K562 (cell line): ENCODE data around the gene SUCNR1. TPM values are rescaled to one million over a fixed set of nuclear protein-coding genes. Genes with fewer than 3 reads are reported as not detected.

Experiments
- ATAC-seq: fragments of 200-7000 bp; cut with Tn5 transposase; 3 replicates; pipeline ENCODE4 v1.9.1; 2020; ENCODE audit warnings: moderate library complexity
- BruUV-seq: library from RNA; stranded (reverse); fragments of 400-500 nt; replicated peaks from 2 replicates; lab custom pipeline; 2021; lab: Mats Ljungman, UMichigan
- CTCF ChIA-PET: fragments of 300-600 bp; formaldehyde crosslinking; extraction: SDS; loops from one replicate; lab custom pipeline; 2021; ENCODE audit warnings: low intra/inter-chr PET ratio; lab: Yijun Ruan, JAX
- POLR2A ChIA-PET: fragments of 300-600, 350-650 bp; sonication (Branson Sonifier 250); formaldehyde crosslinking; extraction: SDS; loops from one replicate; lab custom pipeline; 2021; ENCODE audit warnings: antibody characterized with exemption, inconsistent platforms; lab: Yijun Ruan, JAX
- DNase-seq, 4 experiments: peaks; one replicate each; pipeline versions ENCODE4 v3.0.0 to v3.0.0-alpha.2; 2011 to 2018; ENCODE audit warnings: low spot score in 3 of 4, mixed read lengths in 3 of 4; ENCODE audit errors: extremely low read depth in 1 of 4
- FAIRE-seq: peaks from 2 replicates; lab custom pipeline; 2011; peaks lifted over from hg19 to GRCh38; lab: Jason Lieb, UNC
- H2AFZ ChIP-seq: 2 replicates; pipeline ENCODE4 v1.6.0; 2011; ENCODE audit warnings: low read depth, low read length, control low read depth, inconsistent platforms
- H3K27ac ChIP-seq: fragments of 200-600 bp; 3 replicates; pipeline ENCODE4 v1.8.0; 2011; ENCODE audit warnings: low read depth, mild to moderate bottlenecking, control low read depth, inconsistent platforms, low read length, moderate library complexity, mixed read lengths; ENCODE audit errors: extremely low read depth
- H3K27me3 ChIP-seq, 2 experiments: fragments of 300-600 bp in 1 of 2; 2 replicates in 1 of 2; 3 replicates in 1 of 2; pipeline versions ENCODE4 v1.6.0 to v1.8.0; 2011; ENCODE audit warnings: inconsistent platforms in 2 of 2, low read length in 2 of 2, mild to moderate bottlenecking in 1 of 2, mixed read lengths in 1 of 2, moderate library complexity in 1 of 2; ENCODE audit not compliant: control insufficient read depth in 2 of 2, insufficient read depth in 2 of 2
- H3K36me3 ChIP-seq: fragments of 300-600 bp; 3 replicates; pipeline ENCODE4 v1.8.0; 2011; ENCODE audit warnings: mild to moderate bottlenecking, low read length, inconsistent platforms; ENCODE audit not compliant: control insufficient read depth, insufficient read depth
- H3K4me1 ChIP-seq, 2 experiments: fragments of 200-600 bp in 1 of 2; replicated peaks in 1 of 2; 2 replicates in 1 of 2; 3 replicates in 1 of 2; pipeline versions ENCODE4 v1.5.1 to v1.8.0; 2011; ENCODE audit warnings: inconsistent platforms in 2 of 2, low read length in 2 of 2, mild to moderate bottlenecking in 1 of 2, mixed read lengths in 1 of 2, moderate library complexity in 1 of 2; ENCODE audit not compliant: control insufficient read depth in 2 of 2, insufficient read depth in 2 of 2
- H3K4me2 ChIP-seq: 2 replicates; pipeline ENCODE4 v1.6.1; 2011; ENCODE audit warnings: low read length, control low read depth, inconsistent platforms, mixed read lengths; ENCODE audit not compliant: insufficient read depth
- H3K4me3 ChIP-seq: fragments of 200-600 bp; sonication (generic), shearing (Covaris generic); 2 replicates; pipeline ENCODE4 v1.5.1; 2016; ENCODE audit warnings: control low read depth, inconsistent platforms
- H3K79me2 ChIP-seq: fragments of 200-600 bp; 3 replicates; pipeline ENCODE4 v1.8.0; 2011; ENCODE audit warnings: low read length, inconsistent platforms; ENCODE audit not compliant: control insufficient read depth, insufficient read depth
- H3K9ac ChIP-seq, 2 experiments: 2 replicates each; pipeline versions ENCODE4 v1.6.0 to v1.6.1; 2011; ENCODE audit warnings: low read depth in 2 of 2, low read length in 2 of 2, control low read depth in 1 of 2, inconsistent platforms in 1 of 2, mild to moderate bottlenecking in 1 of 2, mixed read lengths in 1 of 2; ENCODE audit not compliant: insufficient read depth in 1 of 2
- H3K9me1 ChIP-seq: one replicate; pipeline ENCODE4 v1.6.0; 2011; ENCODE audit warnings: inconsistent platforms, mild to moderate bottlenecking, low read length, moderate library complexity; ENCODE audit not compliant: control insufficient read depth, insufficient read depth
- H3K9me3 ChIP-seq: replicated peaks from 2 replicates; pipeline ENCODE4 v1.5.1; 2011; ENCODE audit warnings: low read depth, low read length, inconsistent platforms; ENCODE audit not compliant: control insufficient read depth, insufficient read depth
- H4K20me1 ChIP-seq: replicated peaks from 2 replicates; pipeline ENCODE4 v1.6.1; 2011; ENCODE audit warnings: low read length, inconsistent platforms, mixed read lengths; ENCODE audit not compliant: control insufficient read depth, insufficient read depth
- CBX5 ChIP-seq: IDR thresholded peaks from 2 replicates; pipeline ENCODE4 v1.6.1; 2014; ENCODE audit warnings: low read depth, borderline replicate concordance
- CBX8 ChIP-seq: fragments of 200-600 bp; sonication (generic); IDR thresholded peaks from 2 replicates; pipeline ENCODE4 v1.6.1; 2012; ENCODE audit warnings: borderline replicate concordance, mixed run types, low read depth, mild to moderate bottlenecking, moderate library complexity, mixed read lengths, low read length, control low read depth, inconsistent platforms; ENCODE audit not compliant: poor library complexity, severe bottlenecking; ENCODE audit errors: extremely low read depth
- CEBPG ChIP-seq, 3 experiments: fragments of 200-800 bp in 1 of 3; sonication (Bioruptor generic) in 1 of 3; sonication (generic) in 1 of 3; formaldehyde crosslinking in 1 of 3; IDR thresholded peaks in 2 of 3; conservative IDR thresholded peaks in 1 of 3; 2 replicates each; pipeline versions ENCODE4 v1.6.1 to v1.8.0; 2016 to 2022; ENCODE audit warnings: missing compliant biosample characterization in 2 of 3, missing genetic modification characterization in 2 of 3, mild to moderate bottlenecking in 1 of 3, missing genetic modification reagents in 1 of 3
- ETV1 ChIP-seq: fragments of 450-650 bp; conservative IDR thresholded peaks from 2 replicates; pipeline ENCODE4 v1.6.1; 2016; ENCODE audit warnings: missing genetic modification characterization, control low read depth, low read depth, missing compliant biosample characterization
- HDGF ChIP-seq: fragments of 450-650 bp; IDR thresholded peaks from 2 replicates; pipeline ENCODE4 v1.6.1; 2016
- HNRNPK ChIP-seq: fragments of 200-400 bp; formaldehyde crosslinking; IDR thresholded peaks from one replicate; pipeline ENCODE4 v1.6.1; 2018; ENCODE audit warnings: mild to moderate bottlenecking, low read depth, low read length; ENCODE audit not compliant: poor library complexity, severe bottlenecking
- KAT7 ChIP-seq: sonication (generic); formaldehyde crosslinking; IDR thresholded peaks from 2 replicates; pipeline ENCODE4 v1.8.0; 2022; ENCODE audit warnings: missing genetic modification reagents, mild to moderate bottlenecking, borderline replicate concordance
- KHSRP ChIP-seq: fragments of 450-650 bp; IDR thresholded peaks from 2 replicates; pipeline ENCODE4 v1.6.1; 2017
- RHOXF2B ChIP-seq: fragments of 250-450 bp; sonication (Bioruptor Pico); conservative IDR thresholded peaks from 2 replicates; pipeline ENCODE4 v1.5.1; 2021
- ZFP30 ChIP-seq: fragments of 250-450 bp; sonication (Bioruptor Pico); IDR thresholded peaks from 2 replicates; pipeline ENCODE4 v1.8.0; 2022; ENCODE audit warnings: moderate library complexity, mild to moderate bottlenecking, inconsistent platforms, borderline replicate concordance
- ZNF12 ChIP-seq: sonication (generic); formaldehyde crosslinking; IDR thresholded peaks from 2 replicates; pipeline ENCODE4 v1.4.0; 2020; ENCODE audit warnings: mild to moderate bottlenecking, missing genetic modification reagents
- ZNF146 ChIP-seq: IDR thresholded peaks from one replicate; pipeline ENCODE4 v1.6.1; 2018; ENCODE audit warnings: missing compliant biosample characterization; ENCODE audit not compliant: unreplicated experiment
- WGBS: fragments of 100-300 bp; shearing (Covaris generic); methylation state at CpG from one replicate; pipeline ENCODE4 v1.1.6; 2016; ENCODE audit warnings: low coverage, mixed read lengths; ENCODE audit not compliant: insufficient coverage; ENCODE audit errors: missing lambda C conversion rate; 5-methylcytosine and 5-hydroxymethylcytosine counted together
- in situ Hi-C: fragments of 300-500 bp; cut with MboI; formaldehyde crosslinking; loops from 4 replicates; pipeline ENCODE4 v1.15.0; 2018; ENCODE audit warnings: inconsistent platforms, mixed read lengths
- intact Hi-C: fragments of 100-400 bp; cut with micrococcal nuclease; formaldehyde crosslinking; loops from 2 replicates; pipeline ENCODE4 v1.14.2; 2022
- polyA plus RNA-seq, 8 experiments: library from polyadenylated mRNA; depleted of rRNA in 4 of 8; stranded (reverse) in 5 of 8; unstranded in 3 of 8; fragments of >200 nt; fragmentation: Nextera tagmentation in 2 of 8; fragmentation: Illumina TruSeq in 1 of 8; extraction: Ambion mirVana in 2 of 8; extraction: Trizol in 1 of 8; gene quantifications; 2 replicates each; pipeline versions ENCODE4 v1.2.1 to v1.2.3, GENCODE V29; 2011 to 2014; ENCODE audit warnings: inconsistent platforms in 1 of 8, missing spikeins in 1 of 8
- total RNA-seq, 7 experiments: library from RNA; depleted of rRNA in 6 of 7; stranded (reverse); fragments of >200 nt in 6 of 7; fragmentation: Illumina TruSeq in 2 of 7; extraction: Trizol in 2 of 7; gene quantifications; 2 replicates each; pipeline versions ENCODE4 v1.2.1 to v1.2.3, GENCODE V29; 2011 to 2021; ENCODE audit warnings: low replicate concordance in 1 of 7
- TF ChIP-seq, protein P1 (sequence below), 2 experiments: fragments of 450-650 bp; IDR thresholded peaks; 2 replicates each; pipeline ENCODE4 v1.6.1; 2016
- TF ChIP-seq, protein P2 (sequence below): IDR thresholded peaks from 2 replicates; pipeline ENCODE4 v1.6.1; 2011; ENCODE audit warnings: borderline replicate concordance, low read depth, mild to moderate bottlenecking, moderate library complexity, low read length; ENCODE audit not compliant: insufficient read depth, poor library complexity, severe bottlenecking
- TF ChIP-seq, protein P3 (sequence below): IDR thresholded peaks from 3 replicates; pipeline ENCODE4 v1.6.1; 2011; ENCODE audit warnings: borderline replicate concordance, mild to moderate bottlenecking; ENCODE audit not compliant: insufficient read length, insufficient read depth
- TF ChIP-seq, protein P4 (sequence below): fragments of 450-650 bp; IDR thresholded peaks from 2 replicates; pipeline ENCODE4 v1.6.1; 2018; ENCODE audit warnings: mild to moderate bottlenecking, low read depth; ENCODE audit not compliant: partially characterized antibody

SUCNR1 gene
- total and polyA plus RNA-seq, 9 of the 15 experiments (the other 6 are each of a cell fraction or from before 2014, with no cell fraction given) = 0.04 to 0.54 (median 0.13) TPM

DNA sequence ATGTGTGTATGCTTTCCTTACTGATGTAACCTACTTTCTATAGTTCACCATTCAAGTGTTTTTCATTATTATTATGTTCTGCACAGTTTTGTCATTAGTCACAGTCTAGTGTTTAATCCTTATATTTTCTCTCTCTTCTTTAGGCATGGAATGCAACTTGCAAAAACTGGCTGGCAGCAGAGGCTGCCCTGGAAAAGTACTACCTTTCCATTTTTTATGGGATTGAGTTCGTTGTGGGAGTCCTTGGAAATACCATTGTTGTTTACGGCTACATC is 6.9 kb downstream of the SUCNR1 start:
- in situ Hi-C loops (no loop called here), intact Hi-C loops (no loop called here)
- Histone ChIP-seq H3K9ac (no peak overlapping the region), H4K20me1 (no peaks in the 10 kb centered on the region), H3K4me2 (peak overlapping the region; percentile 32), H3K9me1 (no peaks in the 10 kb centered on the region), H3K79me2 (no peaks in the 10 kb centered on the region), H3K27me3 (no peaks in the 10 kb centered on the region), H3K4me3 (no peak overlapping the region), H3K4me1 (peaks cover 9 to 36% of the 10 kb centered on the region in 2 experiments), H2AFZ (peak overlapping the region; percentile 14; the same call in 1 of the 2 replicates), H3K27ac (no peak overlapping the region), H3K36me3 (no peaks in the 10 kb centered on the region), H3K9me3 (no peaks in the 10 kb centered on the region; the same call in 1 of the 2 replicates)
- FAIRE-seq (no peak), ATAC-seq (no peak), DNase-seq (no peak)
- POLR2A ChIA-PET = no interaction called here
- 2% methylated on average over 2 of the region's 2 CpGs for WGBS
- CTCF ChIA-PET = no interaction called here
- no TSS peak for BruUV-seq
- TF ChIP-seq CBX5 (no peak), ZNF146 (CRISPR knock-in tag) (no peak), KHSRP (no peak), ZFP30 (no peak), HDGF (no peak), CBX8 (no peak), HNRNPK (no peak), RHOXF2B (CRISPR knock-in tag) (no peak), KAT7 (no peak), ZNF12 (CRISPR knock-in tag) (no peak), CEBPG (CRISPR knock-in tag; IDR thresholded peaks at IDR 0.05) (no peak), CEBPG (tag; conservative IDR thresholded peaks at IDR 0.05 in 1 of 2, IDR thresholded peaks at IDR 0.05 in 1 of 2) (no peak), ETV1 (tag) (no peak)
- TF ChIP-seq, protein P1, sequence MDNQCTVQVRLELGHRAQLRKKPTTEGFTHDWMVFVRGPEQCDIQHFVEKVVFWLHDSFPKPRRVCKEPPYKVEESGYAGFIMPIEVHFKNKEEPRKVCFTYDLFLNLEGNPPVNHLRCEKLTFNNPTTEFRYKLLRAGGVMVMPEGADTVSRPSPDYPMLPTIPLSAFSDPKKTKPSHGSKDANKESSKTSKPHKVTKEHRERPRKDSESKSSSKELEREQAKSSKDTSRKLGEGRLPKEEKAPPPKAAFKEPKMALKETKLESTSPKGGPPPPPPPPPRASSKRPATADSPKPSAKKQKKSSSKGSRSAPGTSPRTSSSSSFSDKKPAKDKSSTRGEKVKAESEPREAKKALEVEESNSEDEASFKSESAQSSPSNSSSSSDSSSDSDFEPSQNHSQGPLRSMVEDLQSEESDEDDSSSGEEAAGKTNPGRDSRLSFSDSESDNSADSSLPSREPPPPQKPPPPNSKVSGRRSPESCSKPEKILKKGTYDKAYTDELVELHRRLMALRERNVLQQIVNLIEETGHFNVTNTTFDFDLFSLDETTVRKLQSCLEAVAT (IDR thresholded peaks at IDR 0.05) = no peak
- TF ChIP-seq, protein P2, sequence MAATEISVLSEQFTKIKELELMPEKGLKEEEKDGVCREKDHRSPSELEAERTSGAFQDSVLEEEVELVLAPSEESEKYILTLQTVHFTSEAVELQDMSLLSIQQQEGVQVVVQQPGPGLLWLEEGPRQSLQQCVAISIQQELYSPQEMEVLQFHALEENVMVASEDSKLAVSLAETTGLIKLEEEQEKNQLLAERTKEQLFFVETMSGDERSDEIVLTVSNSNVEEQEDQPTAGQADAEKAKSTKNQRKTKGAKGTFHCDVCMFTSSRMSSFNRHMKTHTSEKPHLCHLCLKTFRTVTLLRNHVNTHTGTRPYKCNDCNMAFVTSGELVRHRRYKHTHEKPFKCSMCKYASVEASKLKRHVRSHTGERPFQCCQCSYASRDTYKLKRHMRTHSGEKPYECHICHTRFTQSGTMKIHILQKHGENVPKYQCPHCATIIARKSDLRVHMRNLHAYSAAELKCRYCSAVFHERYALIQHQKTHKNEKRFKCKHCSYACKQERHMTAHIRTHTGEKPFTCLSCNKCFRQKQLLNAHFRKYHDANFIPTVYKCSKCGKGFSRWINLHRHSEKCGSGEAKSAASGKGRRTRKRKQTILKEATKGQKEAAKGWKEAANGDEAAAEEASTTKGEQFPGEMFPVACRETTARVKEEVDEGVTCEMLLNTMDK = no peak
- TF ChIP-seq, protein P3, sequence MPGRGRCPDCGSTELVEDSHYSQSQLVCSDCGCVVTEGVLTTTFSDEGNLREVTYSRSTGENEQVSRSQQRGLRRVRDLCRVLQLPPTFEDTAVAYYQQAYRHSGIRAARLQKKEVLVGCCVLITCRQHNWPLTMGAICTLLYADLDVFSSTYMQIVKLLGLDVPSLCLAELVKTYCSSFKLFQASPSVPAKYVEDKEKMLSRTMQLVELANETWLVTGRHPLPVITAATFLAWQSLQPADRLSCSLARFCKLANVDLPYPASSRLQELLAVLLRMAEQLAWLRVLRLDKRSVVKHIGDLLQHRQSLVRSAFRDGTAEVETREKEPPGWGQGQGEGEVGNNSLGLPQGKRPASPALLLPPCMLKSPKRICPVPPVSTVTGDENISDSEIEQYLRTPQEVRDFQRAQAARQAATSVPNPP = no peak
- TF ChIP-seq, protein P4, sequence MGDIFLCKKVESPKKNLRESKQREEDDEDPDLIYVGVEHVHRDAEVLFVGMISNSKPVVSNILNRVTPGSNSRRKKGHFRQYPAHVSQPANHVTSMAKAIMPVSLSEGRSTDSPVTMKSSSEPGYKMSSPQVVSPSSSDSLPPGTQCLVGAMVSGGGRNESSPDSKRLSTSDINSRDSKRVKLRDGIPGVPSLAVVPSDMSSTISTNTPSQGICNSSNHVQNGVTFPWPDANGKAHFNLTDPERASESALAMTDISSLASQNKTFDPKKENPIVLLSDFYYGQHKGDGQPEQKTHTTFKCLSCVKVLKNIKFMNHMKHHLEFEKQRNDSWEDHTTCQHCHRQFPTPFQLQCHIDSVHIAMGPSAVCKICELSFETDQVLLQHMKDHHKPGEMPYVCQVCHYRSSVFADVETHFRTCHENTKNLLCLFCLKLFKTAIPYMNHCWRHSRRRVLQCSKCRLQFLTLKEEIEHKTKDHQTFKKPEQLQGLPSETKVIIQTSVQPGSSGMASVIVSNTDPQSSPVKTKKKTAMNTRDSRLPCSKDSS = no peak
